Liver (tissue), 9 donors: ENCODE data around the gene YTHDC1. TPM values are rescaled to one million over a fixed set of nuclear protein-coding genes. Genes with fewer than 3 reads are reported as not detected.

Source experiments
- DNase-seq: peaks from one replicate; pipeline ENCODE4 v3.0.0-alpha.2; 2017; ENCODE audit warnings: low spot score
- H3K27ac ChIP-seq, 2 donors: one replicate each; pipeline ENCODE4 v1.7.0; 2013; ENCODE audit warnings: inconsistent platforms in 2 of 2, low read length in 2 of 2, control low read depth in 1 of 2, low read depth in 1 of 2, mild to moderate bottlenecking in 1 of 2
- H3K27me3 ChIP-seq, 4 donors: one replicate each; pipeline versions ENCODE4 v1.6.1 to v1.7.0; 2013; ENCODE audit warnings: low read length in 3 of 4, inconsistent platforms in 1 of 4, mild to moderate bottlenecking in 1 of 4, moderate library complexity in 1 of 4; ENCODE audit not compliant: control insufficient read depth in 4 of 4, insufficient read depth in 4 of 4
- H3K36me3 ChIP-seq, 4 donors: one replicate each; pipeline versions ENCODE4 v1.6.1 to v1.7.0; 2013; ENCODE audit warnings: low read length in 3 of 4, mild to moderate bottlenecking in 3 of 4, low read depth in 1 of 4, moderate library complexity in 1 of 4; ENCODE audit not compliant: control insufficient read depth in 4 of 4, insufficient read depth in 3 of 4
- H3K4me1 ChIP-seq, 4 donors: one replicate each; pipeline versions ENCODE4 v1.6.1 to v1.7.0; 2013; ENCODE audit warnings: low read length in 3 of 4, mild to moderate bottlenecking in 3 of 4, moderate library complexity in 1 of 4; ENCODE audit not compliant: control insufficient read depth in 4 of 4, insufficient read depth in 4 of 4
- H3K4me3 ChIP-seq, 3 donors: one replicate each; pipeline versions ENCODE4 v1.6.1 to v1.7.0; 2013; ENCODE audit warnings: low read length in 3 of 3, control low read depth in 1 of 3, low read depth in 1 of 3, mild to moderate bottlenecking in 1 of 3
- H3K9ac ChIP-seq, 2 donors: one replicate each; pipeline ENCODE4 v1.7.0; 2013; ENCODE audit warnings: low read length in 2 of 2, mild to moderate bottlenecking in 2 of 2, moderate library complexity in 2 of 2, control low read depth in 1 of 2, low read depth in 1 of 2
- H3K9me3 ChIP-seq, 4 donors: one replicate each; pipeline versions ENCODE4 v1.6.1 to v1.7.0; 2013; ENCODE audit warnings: low read length in 3 of 4; ENCODE audit not compliant: control insufficient read depth in 4 of 4
- ATF3 ChIP-seq: IDR thresholded peaks from 2 replicates; pipeline ENCODE4 v1.6.1; 2016; ENCODE audit warnings: antibody characterized with exemption
- CTCF ChIP-seq: fragments of 150-350 bp; IDR thresholded peaks from 2 replicates; pipeline ENCODE4 v1.5.1; 2017; ENCODE audit warnings: improper control_type of control experiment, low read depth, low read length; ENCODE audit not compliant: missing input control
- FOXA1 ChIP-seq: IDR thresholded peaks from 2 replicates; pipeline ENCODE4 v1.6.1; 2016; ENCODE audit warnings: antibody characterized with exemption
- GABPA ChIP-seq, 2 donors: IDR thresholded peaks in 1 of 2; conservative IDR thresholded peaks in 1 of 2; 2 replicates each; pipeline ENCODE4 v1.6.1; 2016; ENCODE audit warnings: antibody characterized with exemption in 2 of 2, mild to moderate bottlenecking in 1 of 2, moderate library complexity in 1 of 2
- HNF4A ChIP-seq, 2 donors: conservative IDR thresholded peaks; 2 replicates each; pipeline ENCODE4 v1.6.1; 2016; ENCODE audit warnings: antibody characterized with exemption in 2 of 2, mild to moderate bottlenecking in 2 of 2
- HNF4G ChIP-seq: IDR thresholded peaks from 2 replicates; pipeline ENCODE4 v1.6.1; 2016; ENCODE audit warnings: antibody characterized with exemption
- JUND ChIP-seq, 2 donors: IDR thresholded peaks; 2 replicates each; pipeline ENCODE4 v1.6.1; 2016; ENCODE audit warnings: antibody characterized with exemption in 2 of 2
- REST ChIP-seq: IDR thresholded peaks from 2 replicates; pipeline ENCODE4 v1.6.1; 2016; ENCODE audit warnings: antibody characterized with exemption, mild to moderate bottlenecking
- RXRA ChIP-seq, 2 donors: IDR thresholded peaks; 2 replicates each; pipeline ENCODE4 v1.6.1; 2017 to 2018; ENCODE audit warnings: antibody characterized with exemption in 2 of 2, mild to moderate bottlenecking in 1 of 2
- TAF1 ChIP-seq: conservative IDR thresholded peaks from 2 replicates; pipeline ENCODE4 v1.6.1; 2016; ENCODE audit warnings: antibody characterized with exemption, mild to moderate bottlenecking
- YY1 ChIP-seq: IDR thresholded peaks from 2 replicates; pipeline ENCODE4 v1.6.1; 2016; ENCODE audit warnings: antibody characterized with exemption, mild to moderate bottlenecking
- ZBTB33 ChIP-seq: IDR thresholded peaks from 2 replicates; pipeline ENCODE4 v1.6.1; 2016; ENCODE audit warnings: antibody characterized with exemption
- WGBS: extraction: QIAGEN DNeasy Blood & Tissue Kit; methylation state at CpG from one replicate; pipeline ENCODE4 v1.1.7; 2013; 5-methylcytosine and 5-hydroxymethylcytosine counted together
- polyA plus RNA-seq, 2 donors: library from polyadenylated mRNA; stranded (reverse) in 1 of 2; unstranded in 1 of 2; fragments of 200-250 nt in 1 of 2; fragments of >200 nt in 1 of 2; fragmentation: Nextera tagmentation in 1 of 2; extraction: Ambion mirVana in 1 of 2; gene quantifications; one replicate each; pipeline versions ENCODE4 v1.2.1 to v1.2.3, GENCODE V29; 2013 to 2015
- total RNA-seq, 2 donors: library from RNA; depleted of rRNA; stranded (reverse); fragments of >200 nt; gene quantifications; one replicate each; pipeline ENCODE4 v1.2.3, GENCODE V29; 2014
- donor health status: healthy.
- donor health status: healthy.
- donor health status: healthy.
- donor health status: healthy.
- donor health status: healthy.

The YTHDC1 gene
- total and polyA plus RNA-seq, 4 donors = 15.5 to 30.3 (median 22.9) TPM

- WGBS = 61% methylated on average over 4 of the region's 4 CpGs
- DNase-seq = no peak
- Histone ChIP-seq H3K9ac (no peak overlapping the region), H3K9me3 (no peaks in the 10 kb centered on the region), H3K36me3 (peaks cover 7 to 46% (median 41%) of the 10 kb centered on the region in 4 donors), H3K27ac (no peak overlapping the region), H3K4me3 (no peak overlapping the region), H3K27me3 (no peaks in the 10 kb centered on the region), H3K4me1 (no peaks in the 10 kb centered on the region)
- TF ChIP-seq TAF1 (no peak), YY1 (no peak)
Observed at GRCh38 chr4:68324519-68325262, 25.2 kb downstream of the YTHDC1 start.

- WGBS = 93% methylated on average over 1 of the region's 1 CpG
- H3K36me3 ChIP-seq = peaks cover 13 to 67% (median 58%) of the 10 kb centered on the region in 4 donors
- H3K4me1 ChIP-seq = no peaks in the 10 kb centered on the region
- no peak overlapping the region for H3K27ac ChIP-seq
- H3K9ac ChIP-seq = no peak overlapping the region
- no peak for DNase-seq
- no peak overlapping the region for H3K4me3 ChIP-seq
- no peaks in the 10 kb centered on the region for H3K27me3 ChIP-seq
- TF ChIP-seq ATF3 (no peak), FOXA1 (no peak), REST (no peak), HNF4A (conservative IDR thresholded peaks at IDR 0.05) (no peak), CTCF (no peak), GABPA (IDR thresholded peaks at IDR 0.05 in 1 of 2, conservative IDR thresholded peaks at IDR 0.05 in 1 of 2) (no peak), ZBTB33 (no peak), HNF4G (no peak), JUND (IDR thresholded peaks at IDR 0.05) (no peak), YY1 (no peak), RXRA (IDR thresholded peaks at IDR 0.05) (no peak)
- no peaks in the 10 kb centered on the region for H3K9me3 ChIP-seq
Observed at GRCh38 chr4:68319040-68319439, 30.9 kb downstream of the YTHDC1 start.
